ENCODE data around the gene HOXB3. TPM values are rescaled to one million over a fixed set of nuclear protein-coding genes. Genes with fewer than 3 reads are reported as not detected.

HOXB3 gene
- total and polyA plus RNA-seq, 7 donors: 6.2 to 64.3 (median 25.3) TPM

DNA sequence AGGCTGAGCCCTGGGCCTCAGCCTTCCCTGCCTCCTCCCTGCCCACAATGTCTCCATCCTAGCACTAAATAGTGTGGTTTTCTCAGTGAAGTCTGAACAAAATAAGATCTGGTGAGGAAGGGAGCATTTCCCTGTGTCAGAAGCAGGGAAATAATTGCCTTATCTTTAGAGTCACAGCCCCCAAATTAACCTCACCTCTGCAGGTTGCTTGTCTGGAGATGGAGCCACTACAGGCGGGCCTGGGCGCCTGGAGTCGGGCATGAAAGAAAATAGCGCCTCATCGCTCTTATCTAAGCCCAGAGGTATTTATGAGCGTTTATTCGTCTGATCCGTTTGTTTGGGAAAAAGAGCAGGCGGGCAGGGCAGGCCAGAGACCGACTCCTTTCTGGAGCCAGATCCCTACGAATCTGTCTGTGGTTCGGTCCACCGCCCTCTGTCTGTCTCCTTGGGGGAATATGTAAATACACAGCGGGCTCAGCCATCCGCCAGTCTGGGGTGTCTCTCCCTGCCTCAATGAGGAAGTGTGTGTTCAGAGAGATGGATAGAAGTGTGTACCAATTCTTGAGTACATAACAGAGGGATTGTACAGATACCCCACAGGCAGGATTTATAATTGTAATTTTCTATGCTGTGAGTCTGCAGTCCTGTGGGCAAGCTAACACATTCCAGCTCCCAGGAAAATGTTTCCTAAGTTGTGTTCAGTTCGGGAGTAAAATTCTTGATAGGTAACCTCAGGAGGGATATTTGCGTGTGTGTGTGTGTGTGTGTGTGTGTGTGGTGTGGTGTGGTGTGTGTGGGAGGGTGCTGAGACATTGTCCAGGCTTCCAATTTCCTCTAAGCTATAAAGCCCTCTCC is 10.4 kb upstream of the HOXB3 start:
- Histone ChIP-seq H3K4me3 (no peak overlapping the region), H3K9me3 (no peaks in the 10 kb centered on the region), H3K4me1 (peaks cover 0 to 77% (median 67%) of the 10 kb centered on the region in 4 donors), H3K27ac (peak overlapping the region in 3 of 4 donors; percentile 76 to 99 (median 95)), H3K36me3 (peaks cover 0 to 14% (median 0%) of the 10 kb centered on the region in 4 donors), H3K27me3 (peaks cover 0 to 4% (median 0%) of the 10 kb centered on the region in 3 donors)
- no peak for DNase-seq
- intact Hi-C loops (cut with DNase I): no loop called here
- 14 to 62% methylated on average over 17 of the region's 17 CpGs for WGBS, 2 donors
- peak in 1 of 4 donors; percentile 9 for TF ChIP-seq POLR2AphosphoS5 (IDR thresholded peaks at IDR 0.05)
- no peak for TF ChIP-seq POLR2A (IDR thresholded peaks at IDR 0.05)

DNA sequence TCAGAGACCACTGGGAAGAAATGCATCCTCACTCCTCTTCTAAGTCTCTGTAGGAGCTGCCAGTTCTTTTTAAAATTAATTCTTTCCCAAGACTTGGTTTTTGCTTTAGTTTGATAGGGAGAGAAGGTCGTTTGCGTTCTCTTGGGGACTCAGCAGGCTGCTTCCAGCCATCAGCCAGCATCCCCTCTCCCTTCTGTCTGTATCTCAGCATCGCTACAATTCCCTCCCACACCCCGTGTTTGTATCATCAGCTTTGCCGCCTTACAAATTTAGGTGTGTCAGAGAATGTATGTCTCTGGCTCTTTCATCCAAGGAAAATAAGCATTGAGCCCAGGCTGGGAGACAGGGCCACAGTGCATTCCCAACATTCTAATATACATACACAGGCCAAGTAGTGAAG is 9.3 kb upstream of the HOXB3 start:
- intact Hi-C loops (cut with DNase I): no loop called here
- no peak overlapping the region for H3K4me3 ChIP-seq
- H3K9me3 ChIP-seq: no peaks in the 10 kb centered on the region
- no peak for DNase-seq
- peaks cover 0 to 11% (median 0%) of the 10 kb centered on the region in 3 donors for H3K27me3 ChIP-seq
- TF ChIP-seq, protein P1, sequence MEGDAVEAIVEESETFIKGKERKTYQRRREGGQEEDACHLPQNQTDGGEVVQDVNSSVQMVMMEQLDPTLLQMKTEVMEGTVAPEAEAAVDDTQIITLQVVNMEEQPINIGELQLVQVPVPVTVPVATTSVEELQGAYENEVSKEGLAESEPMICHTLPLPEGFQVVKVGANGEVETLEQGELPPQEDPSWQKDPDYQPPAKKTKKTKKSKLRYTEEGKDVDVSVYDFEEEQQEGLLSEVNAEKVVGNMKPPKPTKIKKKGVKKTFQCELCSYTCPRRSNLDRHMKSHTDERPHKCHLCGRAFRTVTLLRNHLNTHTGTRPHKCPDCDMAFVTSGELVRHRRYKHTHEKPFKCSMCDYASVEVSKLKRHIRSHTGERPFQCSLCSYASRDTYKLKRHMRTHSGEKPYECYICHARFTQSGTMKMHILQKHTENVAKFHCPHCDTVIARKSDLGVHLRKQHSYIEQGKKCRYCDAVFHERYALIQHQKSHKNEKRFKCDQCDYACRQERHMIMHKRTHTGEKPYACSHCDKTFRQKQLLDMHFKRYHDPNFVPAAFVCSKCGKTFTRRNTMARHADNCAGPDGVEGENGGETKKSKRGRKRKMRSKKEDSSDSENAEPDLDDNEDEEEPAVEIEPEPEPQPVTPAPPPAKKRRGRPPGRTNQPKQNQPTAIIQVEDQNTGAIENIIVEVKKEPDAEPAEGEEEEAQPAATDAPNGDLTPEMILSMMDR (IDR thresholded peaks at IDR 0.05): no peak
- no peak for TF ChIP-seq POLR2A (IDR thresholded peaks at IDR 0.05)
- peaks cover 0 to 88% (median 78%) of the 10 kb centered on the region in 4 donors for H3K4me1 ChIP-seq
- peak overlapping the region in 3 of 4 donors; percentile 76 to 99 (median 95) for H3K27ac ChIP-seq
- H3K36me3 ChIP-seq: peaks cover 0 to 4% (median 0%) of the 10 kb centered on the region in 4 donors
- WGBS, 2 donors: 46 to 76% methylated on average over 5 of the region's 5 CpGs

DNA sequence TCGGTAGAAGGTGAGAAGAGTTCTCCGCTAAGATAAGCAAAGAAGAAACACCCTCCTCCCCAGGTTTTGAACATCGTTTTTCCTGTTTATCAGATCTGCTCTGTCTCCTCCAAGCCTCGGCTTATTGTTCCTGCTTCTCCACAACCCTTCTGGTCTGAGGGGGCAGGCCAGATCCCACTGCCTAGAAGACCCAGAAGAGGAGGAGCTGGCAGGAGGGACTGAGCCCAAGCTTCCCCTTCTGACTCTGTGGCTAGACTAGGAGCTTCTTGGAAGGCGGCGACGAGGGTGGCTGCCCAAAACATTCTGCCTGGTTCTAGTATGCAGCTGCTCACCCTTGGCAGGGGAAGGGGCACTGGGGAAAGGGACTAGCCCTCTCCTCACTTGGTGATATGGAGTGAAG is 8.7 kb upstream of the HOXB3 start:
- Histone ChIP-seq H3K9me3 (no peaks in the 10 kb centered on the region), H3K4me1 (peaks cover 0 to 93% (median 82%) of the 10 kb centered on the region in 4 donors), H3K27ac (peak overlapping the region in 3 of 4 donors; percentile 76 to 99 (median 95)), H3K4me3 (peak overlapping the region in 2 of 4 donors; percentile 65 to 70), H3K36me3 (no peaks in the 10 kb centered on the region), H3K27me3 (peaks cover 0 to 11% (median 0%) of the 10 kb centered on the region in 3 donors)
- intact Hi-C loops (cut with DNase I): no loop called here
- no peak for TF ChIP-seq POLR2AphosphoS5 (IDR thresholded peaks at IDR 0.05)
- TF ChIP-seq POLR2A (IDR thresholded peaks at IDR 0.05): no peak
- TF ChIP-seq EP300 (IDR thresholded peaks at IDR 0.05): no peak
- TF ChIP-seq, protein P1 (IDR thresholded peaks at IDR 0.05): no peak
- DNase-seq: no peak
- 30 to 52% methylated on average over 7 of the region's 7 CpGs for WGBS, 2 donors

DNA sequence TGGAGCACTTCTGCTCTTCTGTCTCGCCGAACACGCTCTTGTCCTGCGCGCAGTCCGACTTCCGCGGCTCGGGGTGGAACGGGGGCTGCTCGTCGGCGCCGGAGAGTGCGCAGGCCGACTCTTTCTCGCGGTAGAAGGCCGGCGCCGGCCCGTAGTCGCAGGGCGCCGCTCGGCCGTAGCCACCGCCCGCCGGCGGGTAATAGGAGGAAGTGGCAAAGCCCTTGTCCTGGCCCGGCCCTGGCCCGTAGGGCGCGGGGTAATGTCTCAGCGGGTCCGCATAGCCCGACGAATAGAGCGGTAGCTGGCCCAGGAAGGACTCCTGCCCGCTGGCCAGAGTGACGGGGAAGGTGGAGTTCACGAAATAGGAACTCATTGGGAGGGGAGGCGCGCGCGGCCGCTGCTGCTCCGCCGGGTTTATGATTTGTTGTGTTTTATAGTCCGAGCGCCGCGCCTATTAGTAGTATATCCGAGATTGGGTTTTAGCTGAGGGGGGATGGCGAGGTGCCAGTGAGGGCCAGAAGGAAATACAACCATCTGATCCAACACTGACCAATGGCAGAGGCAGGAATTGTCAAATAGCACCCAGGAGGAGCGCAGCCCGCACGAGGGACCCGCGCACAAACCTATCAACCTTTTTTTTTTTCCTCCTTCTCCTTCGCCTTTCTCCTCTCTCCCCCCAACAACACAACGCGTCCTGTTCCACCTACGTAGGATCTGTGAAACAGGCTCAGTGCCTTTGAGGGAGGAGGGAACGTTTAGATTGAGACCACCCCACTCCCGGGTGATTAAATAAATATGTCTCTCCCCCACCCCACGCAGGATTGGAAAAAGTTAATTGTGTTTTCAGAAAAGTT is 8.0 kb upstream of the HOXB3 start:
- Histone ChIP-seq H3K27me3 (peaks cover 0 to 11% (median 0%) of the 10 kb centered on the region in 3 donors), H3K27ac (peak overlapping the region; percentile 23 to 99 (median 86))

More for the DNA sequence above, 8.0 kb upstream of the HOXB3 start:
- H3K4me3 ChIP-seq: peak overlapping the region; percentile 50 to 70 (median 60)
- H3K4me1 ChIP-seq: peaks cover 0 to 90% (median 81%) of the 10 kb centered on the region in 4 donors
- TF ChIP-seq EP300 (IDR thresholded peaks at IDR 0.05) (no peak), POLR2A (IDR thresholded peaks at IDR 0.05) (peak; percentile 36 to 73), POLR2AphosphoS5 (IDR thresholded peaks at IDR 0.05) (peak; percentile 64 to 84 (median 68))
- TF ChIP-seq, protein P1 (IDR thresholded peaks at IDR 0.05): no peak
- H3K9me3 ChIP-seq: no peaks in the 10 kb centered on the region
- intact Hi-C loops (cut with DNase I): no loop called here
- WGBS, 2 donors: 1 to 2% methylated on average over 68 of the region's 68 CpGs
- no peaks in the 10 kb centered on the region for H3K36me3 ChIP-seq
- peak; percentile 93 for DNase-seq

Data from sigmoid colon (tissue), 7 donors.